Kidney epithelial cell (primary cell): ENCODE measurements around the gene PRUNE2. TPM values are rescaled to one million over a fixed set of nuclear protein-coding genes. Genes with fewer than 3 reads are reported as not detected.

Experiments
- DNase-seq: peaks from one replicate; pipeline ENCODE4 v3.0.0-alpha.2; 2010; ENCODE audit warnings: low read depth
- H3K27me3 ChIP-seq: 2 replicates; pipeline ENCODE4 v1.6.0; 2011; ENCODE audit warnings: low read length; ENCODE audit not compliant: control insufficient read depth, insufficient read depth
- H3K36me3 ChIP-seq: 2 replicates; pipeline ENCODE4 v1.5.1; 2011; ENCODE audit warnings: low read length; ENCODE audit not compliant: control insufficient read depth, insufficient read depth
- H3K4me3 ChIP-seq: 2 replicates; pipeline ENCODE4 v1.5.1; 2011; ENCODE audit warnings: low read depth, mild to moderate bottlenecking, control low read depth, low read length
- total RNA-seq: library from RNA; depleted of rRNA; stranded (reverse); fragments of >200 nt; gene quantifications from 2 replicates; pipeline ENCODE4 v1.2.3, GENCODE V29; 2015
- TF ChIP-seq, protein P1 (sequence below): IDR thresholded peaks from 2 replicates; pipeline ENCODE4 v1.5.1; 2011; ENCODE audit warnings: mild to moderate bottlenecking, moderate library complexity, low read length, control low read depth, inconsistent platforms; ENCODE audit not compliant: insufficient read depth, poor library complexity, severe bottlenecking

Gene PRUNE2
- total RNA-seq, 1 donor from 2014 or later = 1.0 TPM

DNA sequence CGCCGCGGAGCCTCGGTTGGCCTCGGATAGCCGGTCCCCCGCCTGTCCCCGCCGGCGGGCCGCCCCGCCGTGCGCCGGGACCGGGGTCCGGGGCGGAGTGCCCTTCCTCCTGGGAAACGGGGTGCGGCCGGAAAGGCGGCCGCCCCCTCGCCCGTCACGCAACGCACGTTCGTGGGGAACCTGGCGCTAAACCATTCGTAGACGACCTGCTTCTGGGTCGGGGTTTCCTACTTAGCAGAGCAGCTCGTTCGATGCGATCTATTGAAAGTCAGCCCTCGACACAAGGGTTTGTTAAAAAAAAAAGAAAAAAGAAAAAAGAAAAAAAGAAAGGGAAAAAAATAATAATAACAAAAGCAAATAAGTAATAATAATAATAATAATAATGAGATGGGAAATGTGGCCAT lies 334.2 kb downstream of the PRUNE2 start:
- Histone ChIP-seq H3K4me3 (peak overlapping the region; percentile 33), H3K27me3 (no peaks in the 10 kb centered on the region), H3K36me3 (no peaks in the 10 kb centered on the region)
- no peak for DNase-seq
- TF ChIP-seq, protein P1, sequence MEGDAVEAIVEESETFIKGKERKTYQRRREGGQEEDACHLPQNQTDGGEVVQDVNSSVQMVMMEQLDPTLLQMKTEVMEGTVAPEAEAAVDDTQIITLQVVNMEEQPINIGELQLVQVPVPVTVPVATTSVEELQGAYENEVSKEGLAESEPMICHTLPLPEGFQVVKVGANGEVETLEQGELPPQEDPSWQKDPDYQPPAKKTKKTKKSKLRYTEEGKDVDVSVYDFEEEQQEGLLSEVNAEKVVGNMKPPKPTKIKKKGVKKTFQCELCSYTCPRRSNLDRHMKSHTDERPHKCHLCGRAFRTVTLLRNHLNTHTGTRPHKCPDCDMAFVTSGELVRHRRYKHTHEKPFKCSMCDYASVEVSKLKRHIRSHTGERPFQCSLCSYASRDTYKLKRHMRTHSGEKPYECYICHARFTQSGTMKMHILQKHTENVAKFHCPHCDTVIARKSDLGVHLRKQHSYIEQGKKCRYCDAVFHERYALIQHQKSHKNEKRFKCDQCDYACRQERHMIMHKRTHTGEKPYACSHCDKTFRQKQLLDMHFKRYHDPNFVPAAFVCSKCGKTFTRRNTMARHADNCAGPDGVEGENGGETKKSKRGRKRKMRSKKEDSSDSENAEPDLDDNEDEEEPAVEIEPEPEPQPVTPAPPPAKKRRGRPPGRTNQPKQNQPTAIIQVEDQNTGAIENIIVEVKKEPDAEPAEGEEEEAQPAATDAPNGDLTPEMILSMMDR = no peak

DNA sequence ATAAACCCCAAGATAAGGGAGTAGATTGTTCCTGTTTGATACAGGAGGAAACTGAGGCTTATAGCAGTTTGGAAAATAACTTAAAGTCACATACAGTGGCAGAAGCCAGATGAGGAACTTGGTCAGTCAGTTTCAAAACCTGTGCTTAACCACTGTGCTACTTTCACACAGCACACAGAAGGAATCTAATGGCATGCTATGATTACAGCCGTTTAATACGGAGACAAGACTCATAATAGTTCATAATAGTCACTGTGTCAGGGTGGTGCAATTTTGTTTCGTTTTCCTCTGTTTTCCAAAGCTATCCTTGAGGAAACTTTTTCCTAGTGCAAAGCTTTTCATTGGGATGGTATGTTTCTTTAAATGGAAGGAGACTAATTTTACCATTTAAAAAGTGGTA lies 334.6 kb downstream of the PRUNE2 start:
- peak overlapping the region; percentile 33 for H3K4me3 ChIP-seq
- no peaks in the 10 kb centered on the region for H3K36me3 ChIP-seq
- DNase-seq = no peak
- TF ChIP-seq, protein P1 = no peak
- H3K27me3 ChIP-seq = no peaks in the 10 kb centered on the region

DNA sequence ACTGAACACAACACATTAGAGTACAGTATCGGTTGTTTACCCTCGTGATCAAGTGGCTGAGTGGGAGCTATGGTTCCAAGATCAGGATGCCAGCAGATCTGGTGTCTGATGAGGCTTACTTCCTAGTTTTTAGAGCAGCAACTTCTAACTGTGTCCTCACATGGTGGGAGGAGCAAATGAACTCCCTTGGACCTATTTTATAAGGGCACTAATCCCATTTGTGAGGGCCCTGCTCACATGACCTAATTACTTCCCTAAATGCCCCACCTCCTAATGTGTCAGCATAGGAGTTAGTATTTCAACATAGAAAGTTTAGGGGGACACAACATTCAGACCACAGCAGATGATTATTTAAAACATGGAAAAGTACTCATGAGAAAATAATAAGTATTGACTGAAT lies 335.1 kb downstream of the PRUNE2 start:
- Histone ChIP-seq H3K36me3 (no peaks in the 10 kb centered on the region), H3K27me3 (no peaks in the 10 kb centered on the region), H3K4me3 (no peak overlapping the region)
- TF ChIP-seq, protein P1 = no peak
- DNase-seq = no peak

DNA sequence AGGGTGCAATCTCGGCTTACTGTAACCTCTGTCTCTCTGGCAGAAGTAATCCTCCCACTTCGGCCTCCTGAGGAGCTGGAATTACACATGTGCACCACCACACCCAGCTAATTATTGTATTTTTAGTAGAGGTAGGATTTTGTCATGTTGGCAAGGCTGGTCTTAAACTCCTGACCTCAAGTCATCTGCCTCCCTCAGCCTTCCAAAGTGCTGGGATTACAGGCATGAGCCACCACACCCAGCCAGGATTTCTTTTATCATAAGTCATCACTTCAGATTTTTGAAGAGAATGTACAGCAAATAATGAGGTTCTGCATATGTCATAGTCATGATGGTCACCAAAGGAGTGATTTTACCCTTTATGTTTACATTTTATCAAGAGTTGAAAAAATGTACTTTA lies 338.8 kb downstream of the PRUNE2 start:
- Histone ChIP-seq H3K27me3 (no peaks in the 10 kb centered on the region), H3K36me3 (no peaks in the 10 kb centered on the region), H3K4me3 (no peak overlapping the region)
- no peak for DNase-seq
- TF ChIP-seq, protein P1 = no peak

DNA sequence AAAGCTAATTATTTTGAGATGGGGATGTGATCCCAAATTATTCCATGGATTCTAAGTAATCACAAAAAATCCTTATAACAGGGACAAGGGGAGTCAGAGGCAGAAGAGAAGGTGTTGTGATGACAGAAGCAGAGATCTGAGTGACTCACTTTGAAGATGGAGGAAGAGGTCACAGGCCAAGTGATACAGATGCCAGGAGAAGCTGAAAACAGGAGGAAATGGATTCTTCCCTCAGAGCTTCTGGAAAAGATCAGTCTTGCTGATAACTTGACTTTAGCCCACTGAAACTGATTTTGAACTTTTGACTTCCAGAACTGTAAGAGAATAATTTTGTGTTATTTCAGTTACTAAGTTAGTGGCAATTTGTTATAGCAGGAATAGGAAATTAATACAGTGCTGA lies 341.6 kb downstream of the PRUNE2 start:
- Histone ChIP-seq H3K4me3 (no peak overlapping the region), H3K36me3 (no peaks in the 10 kb centered on the region), H3K27me3 (no peaks in the 10 kb centered on the region)
- DNase-seq = no peak
- TF ChIP-seq, protein P1 = no peak

DNA sequence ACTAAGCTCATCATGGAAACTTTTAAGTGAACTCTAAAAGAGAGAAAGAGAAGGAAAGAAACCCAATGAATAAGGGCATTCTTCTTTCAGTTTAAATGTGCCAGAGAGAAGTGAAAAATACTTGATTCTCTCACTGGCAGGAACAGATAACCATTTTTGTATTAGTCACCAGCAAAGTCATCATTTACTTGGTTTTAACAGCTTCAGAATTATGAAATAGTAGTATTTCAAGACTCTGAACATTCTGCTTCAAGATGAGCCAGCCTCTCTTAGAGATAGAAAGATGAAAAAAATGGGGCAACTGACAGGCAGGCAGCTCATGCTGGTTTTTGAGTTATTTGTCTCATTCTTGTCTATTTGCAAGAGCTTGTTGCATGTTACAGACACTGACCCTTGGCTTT lies 343.4 kb downstream of the PRUNE2 start:
- H3K36me3 ChIP-seq = no peaks in the 10 kb centered on the region
- no peaks in the 10 kb centered on the region for H3K27me3 ChIP-seq
- no peak for DNase-seq
- no peak overlapping the region for H3K4me3 ChIP-seq
- TF ChIP-seq, protein P1 = no peak
